Measurements from ENCODE around the gene PROKR2. TPM values are rescaled to one million over a fixed set of nuclear protein-coding genes. Genes with fewer than 3 reads are reported as not detected.

PROKR2 gene
- total RNA-seq, 1 donor from 2014 or later = not detected

DNA sequence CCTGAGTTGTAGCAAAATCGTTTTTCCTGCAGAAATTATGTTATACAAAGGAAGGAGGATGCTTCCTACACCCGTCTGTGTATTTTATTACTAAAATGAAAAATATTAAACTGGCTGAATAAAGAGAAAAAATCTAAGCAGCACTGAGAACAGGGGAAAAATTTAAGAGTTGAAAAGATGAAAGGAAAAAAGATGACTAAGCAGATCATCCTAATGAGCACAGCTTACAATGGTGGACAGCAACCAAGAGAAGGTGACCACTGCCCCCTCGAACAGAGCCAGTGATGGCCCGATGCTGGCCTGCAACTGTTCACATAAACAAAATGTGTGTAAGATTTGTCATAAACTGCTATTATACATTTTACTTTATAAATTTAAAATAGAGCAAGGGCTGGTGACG, 4.2 kb downstream of the PROKR2 start:
- H3K36me3 ChIP-seq = no peaks in the 10 kb centered on the region
- no peak overlapping the region for H3K27ac ChIP-seq
- no peaks in the 10 kb centered on the region for H3K4me1 ChIP-seq
- no peak for DNase-seq (ENCODE audit: low spot score in 2 of 2)
- H3K9me3 ChIP-seq = peaks cover 0 to 6% of the 10 kb centered on the region in 2 donors
- H3K27me3 ChIP-seq = no peaks in the 10 kb centered on the region
- intact Hi-C loops (cut with DNase I) = no loop called here
- no peak overlapping the region for H3K4me3 ChIP-seq
- TF ChIP-seq CTCF (IDR thresholded peaks at IDR 0.05) = no peak

- Histone ChIP-seq H3K27me3 (no peaks in the 10 kb centered on the region), H3K4me1 (no peaks in the 10 kb centered on the region), H3K9me3 (peaks cover 0 to 6% of the 10 kb centered on the region in 2 donors), H3K27ac (no peak overlapping the region), H3K36me3 (no peaks in the 10 kb centered on the region), H3K4me3 (no peak overlapping the region)
- intact Hi-C loops (cut with DNase I) = no loop called here
- DNase-seq (ENCODE audit: low spot score in 2 of 2) = no peak
- TF ChIP-seq CTCF (IDR thresholded peaks at IDR 0.05) = no peak
These were observed 6.8 kb downstream of the PROKR2 start for GRCh38 chr20:5309971-5310370.

DNA sequence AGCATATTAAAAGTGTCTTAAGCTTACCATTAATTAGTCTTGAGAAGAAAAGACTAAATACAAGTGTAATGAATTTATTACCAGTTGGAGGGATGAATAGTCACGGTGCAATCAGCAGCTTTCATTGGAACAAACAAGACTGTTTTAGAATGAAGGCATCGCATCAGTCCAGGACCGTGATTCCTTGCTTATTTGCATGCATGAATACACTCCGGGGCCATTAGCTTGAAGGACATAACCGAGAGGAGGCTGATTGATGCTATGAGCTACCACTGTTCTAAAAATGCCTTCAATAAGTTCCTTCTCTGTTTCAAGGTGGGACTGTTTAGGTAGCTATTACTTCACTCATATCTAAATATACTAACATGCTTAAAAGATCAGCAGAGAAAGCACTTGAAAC, 17.9 kb downstream of the PROKR2 start:
- Histone ChIP-seq H3K9me3 (no peaks in the 10 kb centered on the region), H3K4me1 (no peaks in the 10 kb centered on the region), H3K27me3 (no peaks in the 10 kb centered on the region), H3K27ac (no peak overlapping the region), H3K4me3 (no peak overlapping the region), H3K36me3 (no peaks in the 10 kb centered on the region)
- no peak for DNase-seq (ENCODE audit: low spot score in 2 of 2)
- intact Hi-C loops (cut with DNase I) = no loop called here
- TF ChIP-seq CTCF (IDR thresholded peaks at IDR 0.05) = no peak

DNA sequence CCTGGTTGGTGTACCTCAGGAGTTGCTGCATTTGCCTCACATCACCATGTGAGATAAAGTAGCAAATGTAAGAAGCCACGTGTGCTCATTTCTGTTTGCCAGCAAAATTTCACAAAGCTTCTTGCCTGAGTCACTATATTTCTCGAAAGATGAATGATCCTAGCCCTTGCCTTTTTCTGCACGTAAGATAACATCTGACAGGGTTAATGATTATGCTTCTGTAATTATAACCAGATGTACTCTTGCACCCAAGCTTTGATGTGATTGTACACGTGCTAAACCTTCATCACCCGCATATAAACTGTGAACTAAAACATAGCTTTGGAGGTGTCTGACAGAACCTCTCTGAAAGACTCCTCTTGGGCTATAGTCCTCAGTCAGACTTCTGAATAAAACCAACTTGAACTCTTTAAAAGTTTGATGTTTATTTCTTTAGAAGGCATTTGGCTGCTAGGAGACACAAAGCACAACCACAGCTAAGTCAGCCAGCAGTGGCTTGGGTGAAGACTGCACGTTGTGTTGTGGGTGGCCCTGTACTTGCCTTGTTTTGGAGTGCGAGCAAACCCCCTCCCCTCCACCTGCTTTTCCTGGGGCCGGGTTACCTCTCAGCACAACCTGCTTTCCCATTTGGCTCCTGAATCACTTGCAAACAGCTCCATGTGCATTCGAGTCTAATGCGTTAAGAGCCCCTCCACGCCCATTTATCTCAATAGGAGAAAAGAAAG, 19.3 kb downstream of the PROKR2 start:
- Histone ChIP-seq H3K4me1 (no peaks in the 10 kb centered on the region), H3K4me3 (no peak overlapping the region), H3K27me3 (no peaks in the 10 kb centered on the region), H3K9me3 (no peaks in the 10 kb centered on the region), H3K36me3 (no peaks in the 10 kb centered on the region), H3K27ac (no peak overlapping the region)
- TF ChIP-seq CTCF (IDR thresholded peaks at IDR 0.05) = no peak
- intact Hi-C loops (cut with DNase I) = no loop called here
- DNase-seq (ENCODE audit: low spot score in 2 of 2) = no peak

GRCh38 chr20:5290596-5290995, 26.2 kb downstream of the PROKR2 start:
- TF ChIP-seq CTCF (IDR thresholded peaks at IDR 0.05) = no peak
- H3K27me3 ChIP-seq = no peaks in the 10 kb centered on the region
- no peaks in the 10 kb centered on the region for H3K4me1 ChIP-seq
- no peaks in the 10 kb centered on the region for H3K36me3 ChIP-seq
- no peak for DNase-seq (ENCODE audit: low spot score in 2 of 2)
- no peak overlapping the region for H3K27ac ChIP-seq
- H3K4me3 ChIP-seq = no peak overlapping the region
- intact Hi-C loops (cut with DNase I) = no loop called here
- no peaks in the 10 kb centered on the region for H3K9me3 ChIP-seq

GRCh38 chr20:5282561-5282960, 34.2 kb downstream of the PROKR2 start:
- no peak for DNase-seq (ENCODE audit: low spot score in 2 of 2)
- no peaks in the 10 kb centered on the region for H3K27me3 ChIP-seq
- H3K4me3 ChIP-seq = no peak overlapping the region
- no peaks in the 10 kb centered on the region for H3K36me3 ChIP-seq
- H3K4me1 ChIP-seq = no peaks in the 10 kb centered on the region
- TF ChIP-seq CTCF (IDR thresholded peaks at IDR 0.05) = no peak
- H3K9me3 ChIP-seq = no peaks in the 10 kb centered on the region
- intact Hi-C loops (cut with DNase I) = no loop called here
- H3K27ac ChIP-seq = no peak overlapping the region

Data from ascending aorta (tissue), 2 donors.